IPS-18c (cell line): ENCODE measurements around the gene SEMA3G.

Experiments
- H3K4me3 ChIP-seq: 2 replicates; pipeline ENCODE4 v1.7.0; 2013; ENCODE audit warnings: low read depth, mild to moderate bottlenecking, low read length, moderate library complexity; ENCODE audit not compliant: insufficient read depth
- H3K9me3 ChIP-seq: one replicate; pipeline ENCODE4 v1.6.1; 2013; ENCODE audit warnings: mild to moderate bottlenecking, low read length, moderate library complexity; ENCODE audit not compliant: control insufficient read depth, insufficient read depth

Gene SEMA3G

GRCh38 chr3:52434491-52435115 is 10.3 kb downstream of the SEMA3G start:
- no peaks in the 10 kb centered on the region for H3K9me3 ChIP-seq
- no peak overlapping the region for H3K4me3 ChIP-seq

GRCh38 chr3:52433996-52434479 is 10.9 kb downstream of the SEMA3G start:
- no peak overlapping the region for H3K4me3 ChIP-seq

GRCh38 chr3:52433328-52433995 is 11.4 kb downstream of the SEMA3G start:
- H3K9me3 ChIP-seq: no peaks in the 10 kb centered on the region
- H3K4me3 ChIP-seq: no peak overlapping the region

More at GRCh38 chr3:52433996-52434479, 10.9 kb downstream of the SEMA3G start:
- H3K9me3 ChIP-seq: no peaks in the 10 kb centered on the region

GRCh38 chr3:52432691-52433141 is 12.2 kb downstream of the SEMA3G start:
- no peak overlapping the region for H3K4me3 ChIP-seq

GRCh38 chr3:52432225-52432624 is 12.7 kb downstream of the SEMA3G start:
- no peaks in the 10 kb centered on the region for H3K9me3 ChIP-seq
- no peak overlapping the region for H3K4me3 ChIP-seq

More at GRCh38 chr3:52432691-52433141, 12.2 kb downstream of the SEMA3G start:
- H3K9me3 ChIP-seq: no peaks in the 10 kb centered on the region

- H3K4me3 ChIP-seq: no peak overlapping the region
- no peaks in the 10 kb centered on the region for H3K9me3 ChIP-seq
Measured at GRCh38 chr3:52431459-52432223, 13.3 kb downstream of the SEMA3G start.

GRCh38 chr3:52430416-52430810 is 14.5 kb downstream of the SEMA3G start:
- Histone ChIP-seq H3K9me3 (no peaks in the 10 kb centered on the region), H3K4me3 (no peak overlapping the region)

- no peak overlapping the region for H3K4me3 ChIP-seq
- no peaks in the 10 kb centered on the region for H3K9me3 ChIP-seq
Measured at GRCh38 chr3:52429779-52430415, 15.0 kb downstream of the SEMA3G start.

GRCh38 chr3:52429031-52429430 is 15.9 kb downstream of the SEMA3G start:
- Histone ChIP-seq H3K4me3 (no peak overlapping the region), H3K9me3 (no peaks in the 10 kb centered on the region)

- Histone ChIP-seq H3K9me3 (no peaks in the 10 kb centered on the region), H3K4me3 (no peak overlapping the region)
Measured at GRCh38 chr3:52428151-52429005, 16.5 kb downstream of the SEMA3G start.

GRCh38 chr3:52423173-52423572 is 21.7 kb downstream of the SEMA3G start:
- no peaks in the 10 kb centered on the region for H3K9me3 ChIP-seq
- H3K4me3 ChIP-seq: no peak overlapping the region

- Histone ChIP-seq H3K9me3 (no peaks in the 10 kb centered on the region), H3K4me3 (no peak overlapping the region)
Measured at GRCh38 chr3:52422669-52423068, 22.2 kb downstream of the SEMA3G start.

- no peaks in the 10 kb centered on the region for H3K9me3 ChIP-seq
- H3K4me3 ChIP-seq: no peak overlapping the region
Measured at GRCh38 chr3:52420388-52420787, 24.5 kb downstream of the SEMA3G start.

- Histone ChIP-seq H3K9me3 (no peaks in the 10 kb centered on the region), H3K4me3 (no peak overlapping the region)
Measured at GRCh38 chr3:52415800-52416199, 29.1 kb downstream of the SEMA3G start.

GRCh38 chr3:52408466-52408865 is 36.4 kb downstream of the SEMA3G start:
- no peak overlapping the region for H3K4me3 ChIP-seq
- H3K9me3 ChIP-seq: no peaks in the 10 kb centered on the region

GRCh38 chr3:52407779-52408178 is 37.1 kb downstream of the SEMA3G start:
- no peaks in the 10 kb centered on the region for H3K9me3 ChIP-seq
- H3K4me3 ChIP-seq: no peak overlapping the region
